SK-N-SH (cell line): ENCODE data around the gene VN1R5. TPM values are rescaled to one million over a fixed set of nuclear protein-coding genes. Genes with fewer than 3 reads are reported as not detected.

Source experiments
- CTCF ChIA-PET: fragments of 300-600, 350-600 bp; formaldehyde crosslinking; extraction: SDS; loops from one replicate; lab custom pipeline; 2021; lab: Yijun Ruan, JAX
- POLR2A ChIA-PET: fragments of 350-600 bp; sonication (Branson Sonifier 250); formaldehyde crosslinking; extraction: SDS; loops from one replicate; lab custom pipeline; 2020; ENCODE audit warnings: antibody characterized with exemption, inconsistent platforms; lab: Yijun Ruan, JAX
- DNase-seq: peaks from one replicate; pipeline ENCODE4 v3.0.0; 2012
- H2AFZ ChIP-seq: fragments of 200-600 bp; sonication (generic); 2 replicates; pipeline ENCODE4 v1.8.1; 2016; ENCODE audit warnings: antibody characterized with exemption, mild to moderate bottlenecking, low read depth
- H3F3A ChIP-seq: fragments of 200-600 bp; sonication (generic); replicated peaks from 2 replicates; pipeline ENCODE3; 2016; ENCODE audit warnings: antibody characterized with exemption, mild to moderate bottlenecking; ENCODE audit not compliant: insufficient read depth
- H3K27ac ChIP-seq, 2 experiments: fragments of 200-500 bp in 1 of 2; fragments of 200-600 bp in 1 of 2; sonication (Bioruptor generic) in 1 of 2; sonication (generic), shearing (Covaris generic) in 1 of 2; 2 replicates each; pipeline versions ENCODE4 v1.5.1 to v1.6.1; 2014 to 2016; ENCODE audit warnings: low read depth in 2 of 2, inconsistent platforms in 1 of 2, low read length in 1 of 2, mild to moderate bottlenecking in 1 of 2, mixed read lengths in 1 of 2
- H3K27me3 ChIP-seq: fragments of 200-600 bp; sonication (generic), shearing (Covaris generic); 2 replicates; pipeline ENCODE4 v1.6.1; 2016; ENCODE audit warnings: mixed run types; ENCODE audit not compliant: insufficient read depth
- H3K36me3 ChIP-seq, 2 experiments: fragments of 200-500 bp in 1 of 2; fragments of 200-600 bp in 1 of 2; sonication (Bioruptor generic) in 1 of 2; sonication (generic) in 1 of 2; replicated peaks in 1 of 2; 2 replicates each; pipeline versions ENCODE3 to v1.5.1; 2014 to 2016; ENCODE audit warnings: low read length in 1 of 2, mild to moderate bottlenecking in 1 of 2; ENCODE audit not compliant: insufficient read depth in 2 of 2, control insufficient read depth in 1 of 2
- H3K4me1 ChIP-seq, 2 experiments: fragments of 200-500 bp in 1 of 2; fragments of 200-600 bp in 1 of 2; sonication (Bioruptor generic) in 1 of 2; sonication (generic), shearing (Covaris generic) in 1 of 2; 2 replicates each; pipeline versions ENCODE4 v1.5.1 to v1.6.1; 2014 to 2016; ENCODE audit warnings: low read depth in 1 of 2, low read length in 1 of 2, mixed run types in 1 of 2; ENCODE audit not compliant: insufficient read depth in 2 of 2, control insufficient read depth in 1 of 2
- H3K4me2 ChIP-seq: fragments of 200-600 bp; sonication (generic), shearing (Covaris generic); 2 replicates; pipeline ENCODE4 v1.6.1; 2017; ENCODE audit warnings: mixed run types
- H3K4me3 ChIP-seq, 2 experiments: fragments of 200-500 bp in 1 of 2; fragments of 200-600 bp in 1 of 2; sonication (Bioruptor generic) in 1 of 2; sonication (generic), shearing (Covaris generic) in 1 of 2; 2 replicates each; pipeline versions ENCODE4 v1.5.1 to v1.8.1; 2014 to 2016; ENCODE audit warnings: low read depth in 2 of 2, inconsistent platforms in 1 of 2, low read length in 1 of 2, mild to moderate bottlenecking in 1 of 2, mixed read lengths in 1 of 2, moderate library complexity in 1 of 2
- H3K79me2 ChIP-seq: fragments of 200-600 bp; sonication (generic); 2 replicates; pipeline ENCODE4 v1.8.1; 2017; ENCODE audit warnings: mild to moderate bottlenecking; ENCODE audit not compliant: insufficient read depth
- H3K9ac ChIP-seq: fragments of 200-600 bp; sonication (generic); 2 replicates; pipeline ENCODE4 v1.6.1; 2017; ENCODE audit warnings: mixed run types
- H3K9me2 ChIP-seq: fragments of 200-600 bp; sonication (generic); 2 replicates; pipeline ENCODE4 v1.6.1; 2017; ENCODE audit warnings: mixed run types
- H3K9me3 ChIP-seq: fragments of 200-600 bp; sonication (generic); 2 replicates; pipeline ENCODE4 v1.6.1; 2017; ENCODE audit warnings: mixed run types, mild to moderate bottlenecking, moderate library complexity
- H4K20me1 ChIP-seq: fragments of 200-600 bp; sonication (generic); 2 replicates; pipeline ENCODE4 v1.6.1; 2017; ENCODE audit warnings: mild to moderate bottlenecking, mixed run types; ENCODE audit not compliant: insufficient read depth
- ELF1 ChIP-seq: IDR thresholded peaks from 2 replicates; pipeline ENCODE4 v1.4.0; 2012
- EZH2phosphoT487 ChIP-seq: fragments of 200-600 bp; sonication (generic); IDR thresholded peaks from 2 replicates; pipeline ENCODE4 v1.6.1; 2017; ENCODE audit warnings: low read depth, mixed run types, mild to moderate bottlenecking, antibody characterized with exemption, moderate library complexity, borderline replicate concordance
- FOSL2 ChIP-seq: IDR thresholded peaks from 2 replicates; pipeline ENCODE4 v1.4.0; 2012; ENCODE audit warnings: low read depth, mild to moderate bottlenecking, moderate library complexity, borderline replicate concordance
- GABPA ChIP-seq: IDR thresholded peaks from 2 replicates; pipeline ENCODE4 v1.4.0; 2012; ENCODE audit warnings: low read depth, mild to moderate bottlenecking
- GATA2 ChIP-seq: sonication (generic); formaldehyde crosslinking; IDR thresholded peaks from 2 replicates; pipeline ENCODE4 v1.5.0; 2020; ENCODE audit warnings: mild to moderate bottlenecking, missing genetic modification reagents
- JUND ChIP-seq: IDR thresholded peaks from 2 replicates; pipeline ENCODE4 v1.4.0; 2012
- MEF2A ChIP-seq: IDR thresholded peaks from 2 replicates; pipeline ENCODE4 v1.4.0; 2012; ENCODE audit warnings: low read depth, borderline replicate concordance
- MXI1 ChIP-seq: IDR thresholded peaks from 2 replicates; pipeline ENCODE4 v1.6.1; 2012; ENCODE audit warnings: mild to moderate bottlenecking, low read depth, low read length, improper control_type of control experiment
- NFIC ChIP-seq: IDR thresholded peaks from 2 replicates; pipeline ENCODE4 v1.4.0; 2012; ENCODE audit warnings: borderline replicate concordance
- NRF1 ChIP-seq: IDR thresholded peaks from 2 replicates; pipeline ENCODE4 v1.6.1; 2012; ENCODE audit warnings: low read depth, mild to moderate bottlenecking, low read length
- POLR2AphosphoS5 ChIP-seq: IDR thresholded peaks from 2 replicates; pipeline ENCODE4 v1.6.1; 2012; ENCODE audit warnings: low read depth, low read length
- RXRA ChIP-seq: IDR thresholded peaks from 2 replicates; pipeline ENCODE4 v1.4.0; 2012; ENCODE audit warnings: low read depth, mild to moderate bottlenecking, borderline replicate concordance
- SIN3A ChIP-seq: IDR thresholded peaks from 2 replicates; pipeline ENCODE4 v1.6.1; 2012; ENCODE audit warnings: low read depth, mild to moderate bottlenecking, low read length, moderate library complexity, borderline replicate concordance
- SMC3 ChIP-seq: IDR thresholded peaks from 2 replicates; pipeline ENCODE4 v1.6.1; 2012; ENCODE audit warnings: low read depth, low read length, improper control_type of control experiment
- TCF12 ChIP-seq: IDR thresholded peaks from 2 replicates; pipeline ENCODE4 v1.4.0; 2012
- YY1 ChIP-seq: IDR thresholded peaks from 2 replicates; pipeline ENCODE4 v1.4.0; 2012; ENCODE audit warnings: low read depth, mild to moderate bottlenecking
- WGBS: methylation state at CpG from one replicate; pipeline ENCODE4 v1.1.6; 2017; ENCODE audit warnings: low lambda C conversion rate; 5-methylcytosine and 5-hydroxymethylcytosine counted together
- polyA plus RNA-seq, 3 experiments: library from polyadenylated mRNA; depleted of rRNA; stranded (reverse); fragments of >200 nt; gene quantifications; 2 replicates each; pipeline ENCODE4 v1.2.3, GENCODE V29; 2012
- TF ChIP-seq, protein P1 (sequence below): IDR thresholded peaks from 2 replicates; pipeline ENCODE4 v1.6.1; 2012; ENCODE audit warnings: mild to moderate bottlenecking, low read depth, low read length, moderate library complexity
- TF ChIP-seq, protein P2 (sequence below): IDR thresholded peaks from 2 replicates; pipeline ENCODE4 v1.4.0; 2012; ENCODE audit warnings: low read depth
- TF ChIP-seq, protein P3 (sequence below): IDR thresholded peaks from 2 replicates; pipeline ENCODE4 v1.4.0; 2012; ENCODE audit warnings: low read depth, borderline replicate concordance

The VN1R5 gene
- polyA plus RNA-seq, 1 of the 3 experiments (the other 2 are of a cell fraction), result not detected

DNA sequence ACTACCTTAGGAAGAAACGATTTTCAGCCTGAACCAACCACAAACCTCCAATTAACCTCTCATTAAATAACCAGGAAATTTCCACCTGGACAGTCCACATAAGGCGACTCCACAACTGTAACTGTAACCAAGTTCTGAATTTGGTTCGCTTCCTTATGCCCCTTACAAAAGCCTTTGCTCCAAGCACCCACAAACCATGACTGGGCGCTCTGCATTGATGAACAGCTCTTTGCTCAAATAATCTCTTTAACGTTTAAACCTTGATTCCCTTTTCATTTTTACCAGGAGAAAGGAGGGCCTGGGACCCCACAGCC lies 45.9 kb upstream of the VN1R5 start:
- Histone ChIP-seq H3K9me2 (no peaks in the 10 kb centered on the region), H3K4me2 (peak overlapping the region; percentile 90), H3K27ac (peak overlapping the region; percentile 64 to 76; a peak in 3 of 4 replicates), H2AFZ (peak overlapping the region; percentile 76), H3K36me3 (peaks cover 5 to 10% of the 10 kb centered on the region in 2 experiments), H4K20me1 (no peaks in the 10 kb centered on the region), H3K4me1 (peaks cover 0 to 14% of the 10 kb centered on the region in 2 experiments; a peak in 3 of 4 replicates), H3F3A (peaks cover 5% of the 10 kb centered on the region), H3K9ac (peak overlapping the region; percentile 80), H3K9me3 (no peaks in the 10 kb centered on the region), H3K27me3 (no peaks in the 10 kb centered on the region), H3K79me2 (peaks cover 57% of the 10 kb centered on the region), H3K4me3 (peak overlapping the region; percentile 85 to 100)
- ChIA-PET CTCF (interaction anchor here (0.6 kb wide), 1 partner anchor 13 kb away, joined by 3 read pairs; no protein-coding TSS in a partner anchor), POLR2A (interaction anchor here (0.6 to 1.4 kb wide), 3 partner anchors 14 to 98 kb away, joined by 3 to 9 read pairs (median 3); no protein-coding TSS in a partner anchor)
- no peak for DNase-seq
- TF ChIP-seq GATA2 (CRISPR knock-in tag) (no peak), SIN3A (no peak), FOSL2 (no peak), MXI1 (no peak), JUND (no peak), TCF12 (no peak), ELF1 (no peak), NRF1 (no peak)
- TF ChIP-seq, protein P1, sequence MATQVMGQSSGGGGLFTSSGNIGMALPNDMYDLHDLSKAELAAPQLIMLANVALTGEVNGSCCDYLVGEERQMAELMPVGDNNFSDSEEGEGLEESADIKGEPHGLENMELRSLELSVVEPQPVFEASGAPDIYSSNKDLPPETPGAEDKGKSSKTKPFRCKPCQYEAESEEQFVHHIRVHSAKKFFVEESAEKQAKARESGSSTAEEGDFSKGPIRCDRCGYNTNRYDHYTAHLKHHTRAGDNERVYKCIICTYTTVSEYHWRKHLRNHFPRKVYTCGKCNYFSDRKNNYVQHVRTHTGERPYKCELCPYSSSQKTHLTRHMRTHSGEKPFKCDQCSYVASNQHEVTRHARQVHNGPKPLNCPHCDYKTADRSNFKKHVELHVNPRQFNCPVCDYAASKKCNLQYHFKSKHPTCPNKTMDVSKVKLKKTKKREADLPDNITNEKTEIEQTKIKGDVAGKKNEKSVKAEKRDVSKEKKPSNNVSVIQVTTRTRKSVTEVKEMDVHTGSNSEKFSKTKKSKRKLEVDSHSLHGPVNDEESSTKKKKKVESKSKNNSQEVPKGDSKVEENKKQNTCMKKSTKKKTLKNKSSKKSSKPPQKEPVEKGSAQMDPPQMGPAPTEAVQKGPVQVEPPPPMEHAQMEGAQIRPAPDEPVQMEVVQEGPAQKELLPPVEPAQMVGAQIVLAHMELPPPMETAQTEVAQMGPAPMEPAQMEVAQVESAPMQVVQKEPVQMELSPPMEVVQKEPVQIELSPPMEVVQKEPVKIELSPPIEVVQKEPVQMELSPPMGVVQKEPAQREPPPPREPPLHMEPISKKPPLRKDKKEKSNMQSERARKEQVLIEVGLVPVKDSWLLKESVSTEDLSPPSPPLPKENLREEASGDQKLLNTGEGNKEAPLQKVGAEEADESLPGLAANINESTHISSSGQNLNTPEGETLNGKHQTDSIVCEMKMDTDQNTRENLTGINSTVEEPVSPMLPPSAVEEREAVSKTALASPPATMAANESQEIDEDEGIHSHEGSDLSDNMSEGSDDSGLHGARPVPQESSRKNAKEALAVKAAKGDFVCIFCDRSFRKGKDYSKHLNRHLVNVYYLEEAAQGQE, result no peak
- TF ChIP-seq, protein P2, sequence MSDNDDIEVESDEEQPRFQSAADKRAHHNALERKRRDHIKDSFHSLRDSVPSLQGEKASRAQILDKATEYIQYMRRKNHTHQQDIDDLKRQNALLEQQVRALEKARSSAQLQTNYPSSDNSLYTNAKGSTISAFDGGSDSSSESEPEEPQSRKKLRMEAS, result no peak
- WGBS, result 12% methylated on average over 5 of the region's 5 CpGs

DNA sequence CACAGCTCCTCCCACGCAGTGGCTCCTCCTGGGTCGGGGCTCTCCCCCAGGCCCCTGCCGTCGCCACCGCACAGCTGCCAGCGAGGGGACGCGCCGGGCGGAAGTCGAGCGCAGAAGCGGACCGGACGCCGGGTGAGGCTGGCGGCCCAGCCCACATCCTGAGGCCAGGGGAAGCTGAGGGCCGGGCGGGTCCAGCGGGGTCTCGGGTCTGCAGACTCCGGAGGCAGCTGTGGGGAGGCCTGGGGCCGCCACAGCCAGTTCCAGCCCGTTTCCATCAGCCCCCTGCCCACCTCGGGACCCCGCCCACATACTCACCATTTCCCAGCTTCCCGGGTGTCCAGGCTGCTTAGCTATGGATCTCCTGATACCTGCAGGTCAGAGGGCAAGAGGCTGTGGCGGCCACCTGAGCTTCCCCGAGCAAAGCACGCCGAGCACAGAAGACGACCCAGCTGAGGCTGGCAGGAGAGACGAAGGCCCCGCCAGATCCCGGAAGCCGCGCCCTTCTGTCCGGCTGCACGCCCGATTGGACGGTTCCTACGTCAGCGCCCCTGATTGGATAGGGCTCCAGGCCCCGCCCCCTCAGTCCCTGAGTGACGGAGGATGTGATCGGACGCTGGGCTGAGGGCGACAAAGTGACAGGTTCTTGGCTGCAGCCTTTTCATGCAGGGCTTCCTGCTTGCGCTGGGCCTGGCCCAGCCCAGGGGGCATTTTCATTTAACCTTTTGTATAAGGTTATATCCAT lies 45.3 kb upstream of the VN1R5 start:
- Histone ChIP-seq H3K9me2 (no peaks in the 10 kb centered on the region), H3K4me3 (peak overlapping the region; percentile 85 to 100), H4K20me1 (no peaks in the 10 kb centered on the region), H3K79me2 (peaks cover 52% of the 10 kb centered on the region), H2AFZ (peak overlapping the region; percentile 76), H3K4me1 (peaks cover 0 to 14% of the 10 kb centered on the region in 2 experiments; a peak in 3 of 4 replicates), H3K9me3 (no peaks in the 10 kb centered on the region), H3F3A (peaks cover 5% of the 10 kb centered on the region), H3K36me3 (peaks cover 5 to 10% of the 10 kb centered on the region in 2 experiments), H3K9ac (peak overlapping the region; percentile 80), H3K27me3 (no peaks in the 10 kb centered on the region), H3K4me2 (peak overlapping the region; percentile 90), H3K27ac (peak overlapping the region; percentile 64 to 76; a peak in 3 of 4 replicates)
- DNase-seq, result peak; percentile 97
- WGBS, result under 1% methylated on average over 27 of the region's 49 CpGs
- POLR2A ChIA-PET, result interaction anchor here (0.6 to 1.4 kb wide), 3 partner anchors 14 to 99 kb away, joined by 3 to 9 read pairs (median 3); no protein-coding TSS in a partner anchor
- CTCF ChIA-PET, result interaction anchor here (0.6 kb wide), 1 partner anchor 12 kb away, joined by 3 read pairs; no protein-coding TSS in a partner anchor
- TF ChIP-seq JUND, result no peak
- TF ChIP-seq GATA2 (CRISPR knock-in tag), result no peak
- no peak for TF ChIP-seq YY1
- TF ChIP-seq, protein P2, result peak; percentile 74; the same call in 1 of the 2 replicates
- TF ChIP-seq NFIC, result no peak
- no peak for TF ChIP-seq EZH2phosphoT487
- TF ChIP-seq SIN3A, result peak; percentile 98
- peak; percentile 99 for TF ChIP-seq MXI1
- TF ChIP-seq, protein P3, sequence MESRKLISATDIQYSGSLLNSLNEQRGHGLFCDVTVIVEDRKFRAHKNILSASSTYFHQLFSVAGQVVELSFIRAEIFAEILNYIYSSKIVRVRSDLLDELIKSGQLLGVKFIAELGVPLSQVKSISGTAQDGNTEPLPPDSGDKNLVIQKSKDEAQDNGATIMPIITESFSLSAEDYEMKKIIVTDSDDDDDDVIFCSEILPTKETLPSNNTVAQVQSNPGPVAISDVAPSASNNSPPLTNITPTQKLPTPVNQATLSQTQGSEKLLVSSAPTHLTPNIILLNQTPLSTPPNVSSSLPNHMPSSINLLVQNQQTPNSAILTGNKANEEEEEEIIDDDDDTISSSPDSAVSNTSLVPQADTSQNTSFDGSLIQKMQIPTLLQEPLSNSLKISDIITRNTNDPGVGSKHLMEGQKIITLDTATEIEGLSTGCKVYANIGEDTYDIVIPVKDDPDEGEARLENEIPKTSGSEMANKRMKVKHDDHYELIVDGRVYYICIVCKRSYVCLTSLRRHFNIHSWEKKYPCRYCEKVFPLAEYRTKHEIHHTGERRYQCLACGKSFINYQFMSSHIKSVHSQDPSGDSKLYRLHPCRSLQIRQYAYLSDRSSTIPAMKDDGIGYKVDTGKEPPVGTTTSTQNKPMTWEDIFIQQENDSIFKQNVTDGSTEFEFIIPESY, result no peak
- TF ChIP-seq SMC3, result no peak
- peak; percentile 71; the same call in 1 of the 2 replicates for TF ChIP-seq POLR2AphosphoS5
- peak; percentile 87 for TF ChIP-seq ELF1
- no peak for TF ChIP-seq MEF2A
- no peak for TF ChIP-seq NRF1
- TF ChIP-seq RXRA, result no peak
- TF ChIP-seq GABPA, result peak; percentile 63
